IMR-90 (cell line): ENCODE data around the gene TM4SF4. TPM values are rescaled to one million over a fixed set of nuclear protein-coding genes. Genes with fewer than 3 reads are reported as not detected.

ENCODE experiments used
- ATAC-seq: fragments of 200-7000 bp; cut with Tn5 transposase; 2 replicates; pipeline ENCODE4 v1.9.1; 2020; ENCODE audit warnings: low read depth, mild to moderate bottlenecking, moderate library complexity
- BruUV-seq: library from RNA; stranded (reverse); fragments of 400-500 nt; replicated peaks from 2 replicates; lab custom pipeline; 2021; lab: Mats Ljungman, UMichigan
- CTCF ChIA-PET: fragments of 300-600 bp; formaldehyde crosslinking; extraction: SDS; loops from one replicate; lab custom pipeline; 2021; ENCODE audit warnings: antibody characterized with exemption; lab: Yijun Ruan, JAX
- POLR2A ChIA-PET: fragments of 300-600 bp; sonication (Branson Sonifier 250); formaldehyde crosslinking; loops from one replicate; lab custom pipeline; 2022; ENCODE audit warnings: antibody characterized with exemption; ENCODE audit not compliant: unreplicated experiment; lab: Charles Lee
- DNase-seq: peaks from one replicate; pipeline ENCODE4 v3.0.0; 2013
- H2AFZ ChIP-seq: replicated peaks from 2 replicates; pipeline ENCODE3; 2013; ENCODE audit warnings: low read length, mild to moderate bottlenecking; ENCODE audit not compliant: poor library complexity
- H2AK5ac ChIP-seq: 2 replicates; pipeline ENCODE4 v1.6.1; 2013; ENCODE audit warnings: low read depth, low read length, inconsistent platforms
- H2AK9ac ChIP-seq: replicated peaks from 2 replicates; pipeline ENCODE3; 2013; ENCODE audit warnings: mild to moderate bottlenecking, low read depth, low read length, moderate library complexity; ENCODE audit not compliant: poor library complexity
- H2BK120ac ChIP-seq: 2 replicates; pipeline ENCODE4 v1.6.1; 2013; ENCODE audit warnings: low read depth, low read length, inconsistent platforms
- H2BK15ac ChIP-seq: 3 replicates; pipeline ENCODE4 v1.6.1; 2013; ENCODE audit warnings: low read depth, low read length, inconsistent platforms
- H2BK20ac ChIP-seq: 2 replicates; pipeline ENCODE4 v1.6.1; 2013; ENCODE audit warnings: low read depth, mild to moderate bottlenecking, inconsistent platforms, low read length, moderate library complexity
- H2BK5ac ChIP-seq: 2 replicates; pipeline ENCODE4 v1.6.1; 2013; ENCODE audit warnings: mild to moderate bottlenecking, low read depth, low read length, inconsistent platforms; ENCODE audit not compliant: poor library complexity, severe bottlenecking
- H3K14ac ChIP-seq: replicated peaks from 2 replicates; pipeline ENCODE4 v1.6.1; 2013; ENCODE audit warnings: low read depth, low read length, inconsistent platforms
- H3K18ac ChIP-seq: 2 replicates; pipeline ENCODE4 v1.6.1; 2013; ENCODE audit warnings: low read depth, low read length, control low read depth
- H3K23ac ChIP-seq: 2 replicates; pipeline ENCODE4 v1.6.1; 2013; ENCODE audit warnings: low read depth, low read length, inconsistent platforms
- H3K27ac ChIP-seq: 2 replicates; pipeline ENCODE4 v1.5.1; 2013; ENCODE audit warnings: mild to moderate bottlenecking, control low read depth, low read length; ENCODE audit not compliant: insufficient read depth
- H3K27me3 ChIP-seq: 2 replicates; pipeline ENCODE4 v1.6.1; 2013; ENCODE audit warnings: low read length; ENCODE audit not compliant: control insufficient read depth, insufficient read depth
- H3K36me3 ChIP-seq: 2 replicates; pipeline ENCODE4 v1.6.1; 2013; ENCODE audit warnings: low read length, mixed read lengths; ENCODE audit not compliant: control insufficient read depth, insufficient read depth
- H3K4ac ChIP-seq: 2 replicates; pipeline ENCODE4 v1.6.1; 2013; ENCODE audit warnings: low read depth, low read length, inconsistent platforms
- H3K4me1 ChIP-seq: 2 replicates; pipeline ENCODE4 v1.6.1; 2013; ENCODE audit warnings: low read length, mixed read lengths; ENCODE audit not compliant: control insufficient read depth, insufficient read depth
- H3K4me2 ChIP-seq: 2 replicates; pipeline ENCODE4 v1.6.1; 2013; ENCODE audit warnings: low read depth, mild to moderate bottlenecking, control low read depth, low read length, moderate library complexity
- H3K4me3 ChIP-seq: 2 replicates; pipeline ENCODE4 v1.5.1; 2013; ENCODE audit warnings: low read depth, mild to moderate bottlenecking, control low read depth, low read length, moderate library complexity; ENCODE audit not compliant: insufficient read depth
- H3K56ac ChIP-seq: 2 replicates; pipeline ENCODE4 v1.6.1; 2013; ENCODE audit warnings: low read length, inconsistent platforms; ENCODE audit not compliant: insufficient read depth; ENCODE audit errors: extremely low read depth
- H3K79me1 ChIP-seq, 2 experiments: 2 replicates each; pipeline ENCODE4 v1.6.1; 2013; ENCODE audit warnings: low read length in 2 of 2, inconsistent platforms in 1 of 2, low read depth in 1 of 2
- H3K9ac ChIP-seq: 2 replicates; pipeline ENCODE4 v1.6.1; 2013; ENCODE audit warnings: low read depth, low read length, control low read depth
- H3K9me1 ChIP-seq: 2 replicates; pipeline ENCODE4 v1.6.1; 2013; ENCODE audit warnings: low read length, inconsistent platforms; ENCODE audit not compliant: insufficient read depth
- H3K9me3 ChIP-seq: 2 replicates; pipeline ENCODE4 v1.6.1; 2013; ENCODE audit warnings: low read length; ENCODE audit not compliant: control insufficient read depth, insufficient read depth
- H4K20me1 ChIP-seq: 2 replicates; pipeline ENCODE4 v1.6.1; 2013; ENCODE audit warnings: low read length, inconsistent platforms; ENCODE audit not compliant: insufficient read depth
- H4K5ac ChIP-seq: 2 replicates; pipeline ENCODE4 v1.6.1; 2013; ENCODE audit warnings: mild to moderate bottlenecking, low read depth, low read length, control low read depth
- H4K8ac ChIP-seq, 2 experiments: 2 replicates each; pipeline ENCODE4 v1.6.1; 2013; ENCODE audit warnings: low read depth in 2 of 2, low read length in 2 of 2, control low read depth in 1 of 2, inconsistent platforms in 1 of 2
- H4K91ac ChIP-seq: 2 replicates; pipeline ENCODE4 v1.6.1; 2013; ENCODE audit warnings: low read depth, low read length, inconsistent platforms; ENCODE audit not compliant: insufficient read depth
- BHLHE40 ChIP-seq: fragments of 150-350 bp; IDR thresholded peaks from 2 replicates; pipeline ENCODE4 v1.6.1; 2016; ENCODE audit warnings: mild to moderate bottlenecking, low read depth, low read length
- CHD1 ChIP-seq: IDR thresholded peaks from 2 replicates; pipeline ENCODE4 v1.6.1; 2012; ENCODE audit warnings: low read depth, low read length, improper control_type of control experiment
- CTCF ChIP-seq: conservative IDR thresholded peaks from 2 replicates; pipeline ENCODE4 v1.5.1; 2012; ENCODE audit warnings: mild to moderate bottlenecking, low read depth, low read length, improper control_type of control experiment
- MAZ ChIP-seq: IDR thresholded peaks from 2 replicates; pipeline ENCODE4 v1.6.1; 2012; ENCODE audit warnings: low read depth, mild to moderate bottlenecking, low read length, improper control_type of control experiment, moderate library complexity, borderline replicate concordance
- RAD21 ChIP-seq: IDR thresholded peaks from 2 replicates; pipeline ENCODE4 v1.6.1; 2012; ENCODE audit warnings: low read length, improper control_type of control experiment
- RFX5 ChIP-seq: IDR thresholded peaks from 2 replicates; pipeline ENCODE4 v1.8.0; 2012; ENCODE audit warnings: low read depth, mild to moderate bottlenecking, low read length, moderate library complexity
- SMC3 ChIP-seq: fragments of 150-350 bp; IDR thresholded peaks from 2 replicates; pipeline ENCODE4 v1.6.1; 2016; ENCODE audit warnings: low read depth, mild to moderate bottlenecking, antibody characterized with exemption, low read length, moderate library complexity
- WGBS, 2 experiments: methylation state at CpG; one replicate each; pipeline versions ENCODE4 v1.1.5 to v1.1.7; 2013; ENCODE audit warnings: missing lambda C conversion rate in 2 of 2; ENCODE audit not compliant: insufficient read length in 1 of 2; ENCODE audit errors: extremely low coverage in 2 of 2; 5-methylcytosine and 5-hydroxymethylcytosine counted together
- dilution Hi-C: fragments of 300-500 bp; cut with HindIII; formaldehyde crosslinking; loops from one replicate; pipeline ENCODE4 v1.14.3; 2018; ENCODE audit warnings: low sequenced_read_pairs; ENCODE audit not compliant: unreplicated experiment
- in situ Hi-C: fragments of 300-500 bp; cut with MboI; formaldehyde crosslinking; loops from 3 replicates; pipeline ENCODE4 v1.14.3; 2019; ENCODE audit warnings: low sequenced_read_pairs, inconsistent platforms, mixed read lengths
- intact Hi-C: fragments of 100-400 bp; cut with micrococcal nuclease; formaldehyde crosslinking; loops from 2 replicates; pipeline ENCODE4 v1.10.0; 2022
- polyA plus RNA-seq, 3 experiments: library from polyadenylated mRNA; depleted of rRNA; stranded (reverse); fragments of >200 nt; gene quantifications; 2 replicates each; pipeline ENCODE4 v1.2.3, GENCODE V29; 2012; ENCODE audit warnings: low replicate concordance in 1 of 3
- total RNA-seq: library from RNA; depleted of rRNA; stranded (reverse); fragments of >200 nt; gene quantifications from 2 replicates; pipeline ENCODE4 v1.2.3, GENCODE V29; 2012

TM4SF4 gene
- total and polyA plus RNA-seq, 2 of the 4 experiments (the other 2 are of a cell fraction), result 0.60 to 1.6 TPM

- Histone ChIP-seq H4K91ac (no peak overlapping the region), H4K5ac (no peak overlapping the region), H2BK20ac (0 out of 2 replicates have a peak overlapping the region, but pooled peaks have one; percentile 21), H3K36me3 (peaks cover 2% of the 10 kb centered on the region), H3K27me3 (no peaks in the 10 kb centered on the region), H3K4me3 (no peak overlapping the region), H2BK5ac (no peak overlapping the region), H3K14ac (no peak overlapping the region; the same call in 1 of the 2 replicates), H3K9ac (no peak overlapping the region), H2AFZ (peak overlapping the region; percentile 36), H2BK120ac (no peak overlapping the region), H3K4me2 (no peak overlapping the region), H3K9me3 (no peaks in the 10 kb centered on the region), H2AK9ac (no peak overlapping the region), H3K56ac (no peak overlapping the region), H3K4ac (no peak overlapping the region), H3K27ac (no peak overlapping the region), H3K18ac (no peak overlapping the region), H3K4me1 (peaks cover 9% of the 10 kb centered on the region), H4K20me1 (no peaks in the 10 kb centered on the region), H4K8ac (peak overlapping the region in 1 of 2 experiments; percentile 22; a peak in 1 of 4 replicates), H2BK15ac (no peak overlapping the region), H3K9me1 (peaks cover 9% of the 10 kb centered on the region), H2AK5ac (no peak overlapping the region), H3K23ac (no peak overlapping the region), H3K79me1 (no peaks in the 10 kb centered on the region)
- intact Hi-C loops (loop anchor here (1.0 kb wide), 4 partner anchors 145 to 296 kb away; partner anchors contain the start of gene COMMD2), dilution Hi-C loops (loop anchor here (25.0 kb wide), 1 partner anchor 225 kb away; no protein-coding TSS in a partner anchor), in situ Hi-C loops (loop anchor here (5.0 kb wide), 1 partner anchor 205 kb away; no protein-coding TSS in a partner anchor)
- WGBS, 2 experiments, result 32% methylated on average over 5 of the region's 9 CpGs; no CpG with 5 or more reads in 1 of the 2 experiments
- ChIA-PET CTCF (interaction anchor here (0.6 to 0.9 kb wide), 6 partner anchors 10 to 657 kb away, joined by 3 to 7 read pairs (median 3); no protein-coding TSS in a partner anchor), POLR2A (no interaction called here)
- DNase-seq (peak; percentile 72), ATAC-seq (peak; percentile 80)
- no peak for TF ChIP-seq BHLHE40
- TF ChIP-seq CHD1, result no peak
- TF ChIP-seq CTCF, result peak; percentile 88
- no peak for TF ChIP-seq RFX5
- TF ChIP-seq MAZ, result no peak
- peak; percentile 79 for TF ChIP-seq SMC3
- TF ChIP-seq RAD21, result peak; percentile 84
- BruUV-seq, result no TSS peak
These were observed 37.7 kb downstream of the TM4SF4 start for GRCh38 chr3:149512073-149512782.
